NB4 (cell line): Measurements from ENCODE around the gene BLOC1S1.

ENCODE experiments used
- DNase-seq: peaks from one replicate; pipeline ENCODE4 v3.0.0; 2010; ENCODE audit warnings: low read depth
- H3K4me3 ChIP-seq: one replicate; pipeline ENCODE4 v1.5.1; 2011; ENCODE audit warnings: mild to moderate bottlenecking, low read depth, low read length, moderate library complexity
- MYC ChIP-seq: IDR thresholded peaks from 2 replicates; pipeline ENCODE4 v1.6.1; 2011; ENCODE audit warnings: low read depth, low read length
- POLR2A ChIP-seq: IDR thresholded peaks from 2 replicates; pipeline ENCODE4 v1.6.1; 2011; ENCODE audit warnings: mild to moderate bottlenecking; ENCODE audit not compliant: insufficient read length; ENCODE audit errors: extremely low read depth
- TF ChIP-seq, protein P1 (sequence below): IDR thresholded peaks from 2 replicates; pipeline ENCODE4 v1.6.1; 2011; ENCODE audit warnings: low read depth, low read length
- TF ChIP-seq, protein P2 (sequence below): IDR thresholded peaks from one replicate; pipeline ENCODE4 v1.5.1; 2012; ENCODE audit warnings: low read depth, low read length

The BLOC1S1 gene

DNA sequence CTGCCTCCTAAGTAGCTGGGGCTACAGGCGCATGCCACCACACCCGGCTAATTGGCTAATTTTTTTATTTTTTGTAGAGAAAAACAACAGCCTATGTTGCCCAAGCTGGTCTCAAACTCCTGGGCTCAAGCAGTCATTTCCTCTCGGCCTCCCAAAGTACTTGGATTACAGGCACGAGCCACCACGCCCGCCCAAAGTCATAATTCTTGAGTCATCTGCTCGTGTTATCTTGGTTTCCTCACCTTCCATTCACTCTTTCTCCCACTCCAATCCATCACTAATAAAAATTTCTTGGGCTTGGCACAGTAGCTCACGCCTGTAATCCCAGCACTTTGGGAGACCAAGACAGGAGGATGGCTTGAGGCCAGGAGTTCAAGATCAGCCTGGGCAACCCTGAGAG lies 40.2 kb upstream of the BLOC1S1 start:
- TF ChIP-seq MYC (no peak), POLR2A (no peak)
- TF ChIP-seq, protein P1, sequence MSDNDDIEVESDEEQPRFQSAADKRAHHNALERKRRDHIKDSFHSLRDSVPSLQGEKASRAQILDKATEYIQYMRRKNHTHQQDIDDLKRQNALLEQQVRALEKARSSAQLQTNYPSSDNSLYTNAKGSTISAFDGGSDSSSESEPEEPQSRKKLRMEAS = no peak
- TF ChIP-seq, protein P2, sequence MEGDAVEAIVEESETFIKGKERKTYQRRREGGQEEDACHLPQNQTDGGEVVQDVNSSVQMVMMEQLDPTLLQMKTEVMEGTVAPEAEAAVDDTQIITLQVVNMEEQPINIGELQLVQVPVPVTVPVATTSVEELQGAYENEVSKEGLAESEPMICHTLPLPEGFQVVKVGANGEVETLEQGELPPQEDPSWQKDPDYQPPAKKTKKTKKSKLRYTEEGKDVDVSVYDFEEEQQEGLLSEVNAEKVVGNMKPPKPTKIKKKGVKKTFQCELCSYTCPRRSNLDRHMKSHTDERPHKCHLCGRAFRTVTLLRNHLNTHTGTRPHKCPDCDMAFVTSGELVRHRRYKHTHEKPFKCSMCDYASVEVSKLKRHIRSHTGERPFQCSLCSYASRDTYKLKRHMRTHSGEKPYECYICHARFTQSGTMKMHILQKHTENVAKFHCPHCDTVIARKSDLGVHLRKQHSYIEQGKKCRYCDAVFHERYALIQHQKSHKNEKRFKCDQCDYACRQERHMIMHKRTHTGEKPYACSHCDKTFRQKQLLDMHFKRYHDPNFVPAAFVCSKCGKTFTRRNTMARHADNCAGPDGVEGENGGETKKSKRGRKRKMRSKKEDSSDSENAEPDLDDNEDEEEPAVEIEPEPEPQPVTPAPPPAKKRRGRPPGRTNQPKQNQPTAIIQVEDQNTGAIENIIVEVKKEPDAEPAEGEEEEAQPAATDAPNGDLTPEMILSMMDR = no peak
- no peak overlapping the region for H3K4me3 ChIP-seq
- DNase-seq = no peak

DNA sequence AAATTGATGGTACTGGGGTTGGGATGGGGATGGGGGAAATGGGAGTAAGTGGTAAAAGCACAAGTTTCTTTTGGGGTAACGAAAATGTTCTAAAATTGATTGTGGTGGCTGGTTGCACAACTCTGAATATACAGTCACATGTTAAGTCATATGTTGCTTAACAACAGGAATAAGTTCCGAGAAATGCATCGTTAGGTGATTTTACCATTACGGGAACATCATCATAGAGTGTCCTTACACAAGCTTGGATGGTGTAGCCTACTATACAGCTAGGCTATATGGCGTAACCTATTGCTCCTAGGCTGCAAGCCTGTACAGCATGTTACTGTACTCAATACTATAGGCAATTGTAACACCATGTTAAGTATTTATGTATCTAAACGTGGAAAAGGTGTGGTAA lies 39.1 kb upstream of the BLOC1S1 start:
- H3K4me3 ChIP-seq = no peak overlapping the region
- DNase-seq = peak; percentile 58
- TF ChIP-seq POLR2A (no peak), MYC (no peak)
- TF ChIP-seq, protein P2 = no peak
- TF ChIP-seq, protein P1 = no peak

DNA sequence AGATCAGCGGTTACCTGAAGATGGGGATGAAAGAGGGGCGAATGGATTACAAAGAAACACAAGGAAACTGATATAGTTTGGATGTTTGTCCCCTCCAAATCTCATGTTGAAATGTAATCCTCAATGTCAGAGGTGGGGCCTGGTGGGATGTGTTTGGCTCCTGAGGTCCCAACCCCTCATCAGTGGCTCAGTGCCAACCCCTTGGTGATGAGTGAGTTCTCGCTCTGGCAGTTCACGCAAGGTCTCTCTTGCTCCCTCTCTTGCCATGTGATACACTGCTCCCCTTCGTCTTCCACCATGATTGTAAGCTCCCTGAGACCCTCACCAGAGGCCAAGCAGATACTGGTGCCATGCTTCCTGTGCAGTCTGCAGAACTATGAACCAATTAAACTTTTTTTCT lies 36.2 kb upstream of the BLOC1S1 start:
- TF ChIP-seq MYC = no peak
- TF ChIP-seq, protein P1 = no peak
- TF ChIP-seq, protein P2 = no peak
- no peak for TF ChIP-seq POLR2A
- H3K4me3 ChIP-seq = no peak overlapping the region
- no peak for DNase-seq

DNA sequence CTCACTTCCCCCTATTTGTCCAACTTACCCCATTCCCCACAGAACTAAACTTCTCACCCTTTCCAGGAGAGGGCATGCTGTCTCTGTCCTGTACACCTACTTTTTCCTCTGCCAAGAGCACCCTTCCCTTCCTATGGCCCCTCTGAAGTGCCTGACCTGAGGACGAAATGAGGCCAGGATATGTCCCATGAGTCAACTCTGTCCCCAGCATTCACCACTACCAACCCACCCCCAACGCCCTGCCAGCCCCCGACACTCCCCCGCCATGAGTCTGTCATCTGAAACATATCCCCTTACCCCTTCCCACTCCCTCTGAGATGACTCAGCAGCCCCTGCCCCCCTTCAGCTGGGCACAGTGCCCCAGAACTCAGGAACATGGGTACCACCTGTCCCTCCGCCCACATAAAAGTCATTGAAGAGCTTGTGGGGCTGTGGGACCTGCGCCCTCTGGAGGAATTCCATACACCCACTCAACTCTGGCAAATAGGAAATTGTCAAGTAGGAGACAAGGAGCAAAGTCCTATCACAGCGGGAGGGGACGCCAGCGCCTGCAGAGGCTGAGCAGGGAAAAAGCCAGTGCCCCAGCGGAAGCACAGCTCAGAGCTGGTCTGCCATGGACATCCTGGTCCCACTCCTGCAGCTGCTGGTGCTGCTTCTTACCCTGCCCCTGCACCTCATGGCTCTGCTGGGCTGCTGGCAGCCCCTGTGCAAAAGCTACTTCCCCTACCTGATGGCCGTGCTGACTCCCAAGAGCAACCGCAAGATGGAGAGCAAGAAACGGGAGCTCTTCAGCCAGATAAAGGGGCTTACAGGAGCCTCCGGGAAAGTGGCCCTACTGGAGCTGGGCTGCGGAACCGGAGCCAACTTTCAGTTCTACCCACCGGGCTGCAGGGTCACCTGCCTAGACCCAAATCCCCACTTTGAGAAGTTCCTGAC lies 34.4 kb upstream of the BLOC1S1 start:
- peak; percentile 76 for DNase-seq
- TF ChIP-seq, protein P1 = no peak
- TF ChIP-seq, protein P2 = peak; percentile 53
- TF ChIP-seq POLR2A (no peak), MYC (0 out of 2 replicates have a peak, but pooled peaks have one; percentile 26)
- H3K4me3 ChIP-seq = no peak overlapping the region

DNA sequence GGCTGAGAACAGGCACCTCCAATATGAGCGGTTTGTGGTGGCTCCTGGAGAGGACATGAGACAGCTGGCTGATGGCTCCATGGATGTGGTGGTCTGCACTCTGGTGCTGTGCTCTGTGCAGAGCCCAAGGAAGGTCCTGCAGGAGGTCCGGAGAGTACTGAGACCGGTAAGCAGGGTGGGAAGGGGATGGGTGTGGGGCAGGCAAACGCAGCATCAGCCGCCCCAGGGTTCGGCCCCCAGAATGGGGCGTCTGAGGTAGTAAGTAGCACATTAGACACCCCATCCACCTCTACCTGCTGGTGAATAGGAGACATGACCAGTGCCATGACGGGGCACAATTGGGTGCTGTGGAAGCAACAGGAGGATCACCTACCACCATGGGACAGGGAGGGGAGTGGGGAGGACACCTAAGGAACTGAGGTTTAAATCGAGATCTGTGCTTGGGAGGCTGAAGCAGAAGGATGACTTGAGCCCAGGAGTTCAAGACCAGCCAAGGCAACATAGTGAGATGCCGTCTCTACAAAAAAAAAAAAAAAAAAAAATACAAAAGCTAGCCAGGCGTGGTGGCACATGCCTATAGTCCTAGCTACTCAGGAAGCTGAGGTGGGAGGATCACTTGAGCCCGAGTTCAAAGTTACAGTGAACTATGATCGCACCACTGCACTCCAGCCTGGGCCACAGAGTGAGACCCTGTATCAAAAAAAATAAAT lies 33.6 kb upstream of the BLOC1S1 start:
- TF ChIP-seq, protein P2 = no peak
- H3K4me3 ChIP-seq = no peak overlapping the region
- no peak for DNase-seq
